ENCODE data around the gene RTP5.
"Not testable (repeated sequence)": the region's sequence is repeated elsewhere in the genome, so short reads cannot be mapped to it uniquely, and the experiment has no call there.

Gene RTP5

GRCh38 chr2:241869087-241869961 lies at the start of gene RTP5:
Gene RTP5, plus strand, starts transcription at chr2:241869729. Its CDS starts 28 bp downstream, at chr2:241869757.
- no peak for FAIRE-seq

- not testable (repeated sequence) for FAIRE-seq
These were observed 49.4 kb upstream of the RTP5 start for GRCh38 chr2:241819947-241820624.

- FAIRE-seq, result no peak
These were observed 48.7 kb upstream of the RTP5 start for GRCh38 chr2:241820625-241821384.

GRCh38 chr2:241821460-241822263 lies 47.9 kb upstream of the RTP5 start:
- FAIRE-seq, result no peak

- FAIRE-seq, result no peak
These were observed 47.3 kb upstream of the RTP5 start for GRCh38 chr2:241822264-241822623.

GRCh38 chr2:241823531-241824437 lies 45.7 kb upstream of the RTP5 start:
- not testable (repeated sequence) for FAIRE-seq

- no peak for FAIRE-seq
These were observed 42.1 kb upstream of the RTP5 start for GRCh38 chr2:241827394-241827793.

- no peak for FAIRE-seq
These were observed 36.3 kb upstream of the RTP5 start for GRCh38 chr2:241833101-241833663.

- not testable (repeated sequence) for FAIRE-seq
These were observed 35.6 kb upstream of the RTP5 start for GRCh38 chr2:241833756-241834526.

GRCh38 chr2:241834527-241835210 lies 34.9 kb upstream of the RTP5 start:
- no peak for FAIRE-seq

GRCh38 chr2:241835611-241836010 lies 33.9 kb upstream of the RTP5 start:
- no peak for FAIRE-seq

- FAIRE-seq, result no peak
These were observed 33.2 kb upstream of the RTP5 start for GRCh38 chr2:241836292-241836691.

GRCh38 chr2:241837197-241837965 lies 32.1 kb upstream of the RTP5 start:
- no peak for FAIRE-seq

GRCh38 chr2:241841181-241842066 lies 28.1 kb upstream of the RTP5 start:
- no peak for FAIRE-seq

GRCh38 chr2:241842067-241842415 lies 27.5 kb upstream of the RTP5 start:
- no peak for FAIRE-seq

- no peak for FAIRE-seq
These were observed 26.8 kb upstream of the RTP5 start for GRCh38 chr2:241842620-241843211.

- FAIRE-seq, result no peak
These were observed 26.0 kb upstream of the RTP5 start for GRCh38 chr2:241843321-241844065.
